GM12878 (cell line): ENCODE data around the gene SPATA12. TPM values are rescaled to one million over a fixed set of nuclear protein-coding genes. Genes with fewer than 3 reads are reported as not detected.

Source experiments
- FOS ChIP-seq: IDR thresholded peaks from 3 replicates; pipeline ENCODE4 v1.6.1; 2011; ENCODE audit warnings: borderline replicate concordance; ENCODE audit not compliant: insufficient read length; ENCODE audit errors: extremely low read depth
- FOXM1 ChIP-seq: IDR thresholded peaks from 2 replicates; pipeline ENCODE4 v1.6.1; 2012; ENCODE audit warnings: low read depth, mild to moderate bottlenecking, inconsistent platforms, low read length, moderate library complexity
- MTA2 ChIP-seq: fragments of 450-650 bp; IDR thresholded peaks from 2 replicates; pipeline ENCODE4 v1.6.1; 2016; ENCODE audit warnings: low read depth, mild to moderate bottlenecking, moderate library complexity
- RB1 ChIP-seq: fragments of 450-650 bp; formaldehyde crosslinking; IDR thresholded peaks from 2 replicates; pipeline ENCODE4 v1.6.1; 2017; ENCODE audit warnings: mild to moderate bottlenecking, borderline replicate concordance
- RFX5 ChIP-seq: IDR thresholded peaks from 2 replicates; pipeline ENCODE4 v1.6.1; 2011; ENCODE audit warnings: low read depth, low read length, improper control_type of control experiment
- SRF ChIP-seq, 2 experiments: IDR thresholded peaks; 2 replicates each; pipeline ENCODE4 v1.6.1; 2011; ENCODE audit warnings: low read depth in 2 of 2, low read length in 2 of 2, mild to moderate bottlenecking in 1 of 2, moderate library complexity in 1 of 2
- SUPT20H ChIP-seq: IDR thresholded peaks from 2 replicates; pipeline ENCODE4 v1.6.1; 2011; ENCODE audit warnings: low read depth, mild to moderate bottlenecking, low read length, moderate library complexity, borderline replicate concordance; ENCODE audit not compliant: control insufficient read depth
- polyA plus RNA-seq, 11 experiments: library from polyadenylated mRNA; depleted of rRNA in 4 of 11; unstranded in 6 of 11; stranded (reverse) in 5 of 11; fragments of >200 nt; fragmentation: Nextera tagmentation in 4 of 11; fragmentation: Illumina TruSeq in 1 of 11; extraction: Ambion mirVana in 4 of 11; extraction: Trizol in 1 of 11; gene quantifications; 1 replicate in 1 of 11; 2 replicates in 10 of 11; pipeline versions ENCODE4 v1.2.1 to v1.2.3, GENCODE V29; 2011 to 2016; ENCODE audit warnings: inconsistent platforms in 2 of 11, missing spikeins in 2 of 11, low read depth in 1 of 11
- total RNA-seq, 4 experiments: library from RNA; depleted of rRNA in 3 of 4; stranded (reverse); fragments of >200 nt in 3 of 4; fragmentation: Illumina TruSeq in 1 of 4; extraction: Trizol in 1 of 4; gene quantifications; 2 replicates each; pipeline versions ENCODE4 v1.2.1 to v1.2.3, GENCODE V29; 2013 to 2021
- TF ChIP-seq, protein P1 (sequence below): fragments of 450-650 bp; IDR thresholded peaks from 2 replicates; pipeline ENCODE4 v1.6.1; 2018; ENCODE audit warnings: mild to moderate bottlenecking, low read depth, moderate library complexity; ENCODE audit not compliant: partially characterized antibody
- TF ChIP-seq, protein P2 (sequence below): IDR thresholded peaks from 2 replicates; pipeline ENCODE4 v1.6.1; 2012; ENCODE audit warnings: low read depth, low read length, improper control_type of control experiment
- TF ChIP-seq, protein P3 (sequence below): fragments of 150-350 bp; IDR thresholded peaks from 2 replicates; pipeline ENCODE4 v1.6.1; 2016; ENCODE audit warnings: low read depth, low read length

The SPATA12 gene
- total and polyA plus RNA-seq, 10 of the 15 experiments (the other 5 are each of a cell fraction or from before 2014, with no cell fraction given): 0.03 to 0.69 (median 0.37) TPM

DNA sequence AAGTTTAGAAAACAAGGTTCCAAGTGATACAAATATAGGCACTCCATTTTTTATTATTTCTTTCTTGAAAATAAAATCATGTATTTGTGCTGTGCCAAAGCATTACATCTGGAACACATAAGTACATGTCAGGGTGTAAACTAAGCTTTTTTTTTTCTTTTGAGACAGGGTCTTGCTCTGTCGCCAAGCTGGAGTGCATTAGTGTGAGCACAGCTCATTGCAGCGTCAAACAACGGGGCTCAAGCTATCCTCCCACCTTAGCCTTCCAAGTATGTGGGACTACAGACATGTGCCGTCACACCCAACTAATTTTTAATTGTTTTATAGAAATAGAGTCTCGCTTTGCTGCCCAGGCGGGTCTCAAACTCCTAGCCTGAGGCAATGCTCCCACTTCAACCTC, 9.0 kb downstream of the SPATA12 start (continued):
- TF ChIP-seq FOXM1 (no peak), RB1 (no peak), FOS (no peak), SUPT20H (no peak), RFX5 (no peak), MTA2 (no peak), SRF (IDR thresholded peaks at IDR 0.05; ENCODE audit: low read depth in 2 of 2, low read length in 2 of 2) (no peak)
- TF ChIP-seq, protein P1, sequence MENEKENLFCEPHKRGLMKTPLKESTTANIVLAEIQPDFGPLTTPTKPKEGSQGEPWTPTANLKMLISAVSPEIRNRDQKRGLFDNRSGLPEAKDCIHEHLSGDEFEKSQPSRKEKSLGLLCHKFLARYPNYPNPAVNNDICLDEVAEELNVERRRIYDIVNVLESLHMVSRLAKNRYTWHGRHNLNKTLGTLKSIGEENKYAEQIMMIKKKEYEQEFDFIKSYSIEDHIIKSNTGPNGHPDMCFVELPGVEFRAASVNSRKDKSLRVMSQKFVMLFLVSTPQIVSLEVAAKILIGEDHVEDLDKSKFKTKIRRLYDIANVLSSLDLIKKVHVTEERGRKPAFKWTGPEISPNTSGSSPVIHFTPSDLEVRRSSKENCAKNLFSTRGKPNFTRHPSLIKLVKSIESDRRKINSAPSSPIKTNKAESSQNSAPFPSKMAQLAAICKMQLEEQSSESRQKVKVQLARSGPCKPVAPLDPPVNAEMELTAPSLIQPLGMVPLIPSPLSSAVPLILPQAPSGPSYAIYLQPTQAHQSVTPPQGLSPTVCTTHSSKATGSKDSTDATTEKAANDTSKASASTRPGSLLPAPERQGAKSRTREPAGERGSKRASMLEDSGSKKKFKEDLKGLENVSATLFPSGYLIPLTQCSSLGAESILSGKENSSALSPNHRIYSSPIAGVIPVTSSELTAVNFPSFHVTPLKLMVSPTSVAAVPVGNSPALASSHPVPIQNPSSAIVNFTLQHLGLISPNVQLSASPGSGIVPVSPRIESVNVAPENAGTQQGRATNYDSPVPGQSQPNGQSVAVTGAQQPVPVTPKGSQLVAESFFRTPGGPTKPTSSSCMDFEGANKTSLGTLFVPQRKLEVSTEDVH: no peak
- TF ChIP-seq, protein P2, sequence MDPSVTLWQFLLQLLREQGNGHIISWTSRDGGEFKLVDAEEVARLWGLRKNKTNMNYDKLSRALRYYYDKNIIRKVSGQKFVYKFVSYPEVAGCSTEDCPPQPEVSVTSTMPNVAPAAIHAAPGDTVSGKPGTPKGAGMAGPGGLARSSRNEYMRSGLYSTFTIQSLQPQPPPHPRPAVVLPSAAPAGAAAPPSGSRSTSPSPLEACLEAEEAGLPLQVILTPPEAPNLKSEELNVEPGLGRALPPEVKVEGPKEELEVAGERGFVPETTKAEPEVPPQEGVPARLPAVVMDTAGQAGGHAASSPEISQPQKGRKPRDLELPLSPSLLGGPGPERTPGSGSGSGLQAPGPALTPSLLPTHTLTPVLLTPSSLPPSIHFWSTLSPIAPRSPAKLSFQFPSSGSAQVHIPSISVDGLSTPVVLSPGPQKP: no peak
- TF ChIP-seq, protein P3, sequence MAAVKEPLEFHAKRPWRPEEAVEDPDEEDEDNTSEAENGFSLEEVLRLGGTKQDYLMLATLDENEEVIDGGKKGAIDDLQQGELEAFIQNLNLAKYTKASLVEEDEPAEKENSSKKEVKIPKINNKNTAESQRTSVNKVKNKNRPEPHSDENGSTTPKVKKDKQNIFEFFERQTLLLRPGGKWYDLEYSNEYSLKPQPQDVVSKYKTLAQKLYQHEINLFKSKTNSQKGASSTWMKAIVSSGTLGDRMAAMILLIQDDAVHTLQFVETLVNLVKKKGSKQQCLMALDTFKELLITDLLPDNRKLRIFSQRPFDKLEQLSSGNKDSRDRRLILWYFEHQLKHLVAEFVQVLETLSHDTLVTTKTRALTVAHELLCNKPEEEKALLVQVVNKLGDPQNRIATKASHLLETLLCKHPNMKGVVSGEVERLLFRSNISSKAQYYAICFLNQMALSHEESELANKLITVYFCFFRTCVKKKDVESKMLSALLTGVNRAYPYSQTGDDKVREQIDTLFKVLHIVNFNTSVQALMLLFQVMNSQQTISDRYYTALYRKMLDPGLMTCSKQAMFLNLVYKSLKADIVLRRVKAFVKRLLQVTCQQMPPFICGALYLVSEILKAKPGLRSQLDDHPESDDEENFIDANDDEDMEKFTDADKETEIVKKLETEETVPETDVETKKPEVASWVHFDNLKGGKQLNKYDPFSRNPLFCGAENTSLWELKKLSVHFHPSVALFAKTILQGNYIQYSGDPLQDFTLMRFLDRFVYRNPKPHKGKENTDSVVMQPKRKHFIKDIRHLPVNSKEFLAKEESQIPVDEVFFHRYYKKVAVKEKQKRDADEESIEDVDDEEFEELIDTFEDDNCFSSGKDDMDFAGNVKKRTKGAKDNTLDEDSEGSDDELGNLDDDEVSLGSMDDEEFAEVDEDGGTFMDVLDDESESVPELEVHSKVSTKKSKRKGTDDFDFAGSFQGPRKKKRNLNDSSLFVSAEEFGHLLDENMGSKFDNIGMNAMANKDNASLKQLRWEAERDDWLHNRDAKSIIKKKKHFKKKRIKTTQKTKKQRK: no peak
- TF ChIP-seq, all 136 proteins: peak for 0
